CD4-positive, alpha-beta T cell (primary cell): Measurements from ENCODE around the gene OAS2. TPM values are rescaled to one million over a fixed set of nuclear protein-coding genes. Genes with fewer than 3 reads are reported as not detected.
A peak's percentile ranks its signal among the peaks of the same experiment; 100 is the strongest.

Experiments used
- ATAC-seq: fragments of 200-7000 bp; cut with Tn5 transposase; one replicate; pipeline ENCODE4 v1.10.0; 2022; ENCODE audit warnings: mild to moderate bottlenecking; ENCODE audit not compliant: poor library complexity
- CTCF ChIA-PET: fragments of 350-600 bp; sonication (Branson Sonifier 250); formaldehyde crosslinking; loops from one replicate; lab custom pipeline; 2021; ENCODE audit warnings: antibody characterized with exemption, inconsistent platforms; lab: Charles Lee
- POLR2A ChIA-PET: fragments of 350-600 bp; sonication (Branson Sonifier 250); formaldehyde crosslinking; loops from one replicate; lab custom pipeline; 2021; ENCODE audit warnings: antibody characterized with exemption, inconsistent platforms; lab: Charles Lee
- DNase-seq, 14 experiments: peaks; one replicate each; pipeline ENCODE4 v3.0.0-alpha.2; 2013 to 2020; ENCODE audit warnings: mixed read lengths in 2 of 14
- H3K27ac ChIP-seq, 2 donors: one replicate each; pipeline versions ENCODE4 v1.5.1 to v1.7.0; 2013; ENCODE audit warnings: low read length in 2 of 2, low read depth in 1 of 2, mild to moderate bottlenecking in 1 of 2
- H3K27me3 ChIP-seq, 2 experiments: 1 replicate in 1 of 2; 2 replicates in 1 of 2; pipeline versions ENCODE4 v1.6.1 to v1.7.0; 2013; ENCODE audit warnings: low read length in 2 of 2, control low read depth in 1 of 2, mild to moderate bottlenecking in 1 of 2, moderate library complexity in 1 of 2; ENCODE audit not compliant: insufficient read depth in 2 of 2, control insufficient read depth in 1 of 2
- H3K36me3 ChIP-seq: one replicate; pipeline ENCODE4 v1.6.1; 2013; ENCODE audit warnings: low read length, control low read depth; ENCODE audit not compliant: insufficient read depth
- H3K4me1 ChIP-seq: one replicate; pipeline ENCODE4 v1.6.1; 2013; ENCODE audit warnings: low read length, control low read depth; ENCODE audit not compliant: insufficient read depth
- H3K4me3 ChIP-seq: one replicate; pipeline ENCODE4 v1.5.1; 2013; ENCODE audit warnings: mild to moderate bottlenecking, low read length, moderate library complexity
- H3K9me3 ChIP-seq, 2 experiments: 1 replicate in 1 of 2; 2 replicates in 1 of 2; pipeline versions ENCODE4 v1.6.1 to v1.7.0; 2013; ENCODE audit warnings: low read length in 2 of 2, mild to moderate bottlenecking in 2 of 2, control low read depth in 1 of 2, moderate library complexity in 1 of 2; ENCODE audit not compliant: control insufficient read depth in 1 of 2, insufficient read depth in 1 of 2
- H3K27ac Mint-ChIP-seq: one replicate; pipeline ENCODE4 v1.8.0; 2020; ENCODE audit warnings: mixed read lengths
- H3K27me3 Mint-ChIP-seq: one replicate; pipeline ENCODE4 v1.8.0; 2021; ENCODE audit warnings: mixed read lengths
- H3K36me3 Mint-ChIP-seq: one replicate; pipeline ENCODE4 v1.8.0; 2021; ENCODE audit warnings: low read depth, mixed read lengths
- H3K4me1 Mint-ChIP-seq: one replicate; pipeline ENCODE4 v1.8.0; 2021; ENCODE audit warnings: low read depth, mixed read lengths
- H3K4me3 Mint-ChIP-seq: one replicate; pipeline ENCODE4 v1.8.0; 2020; ENCODE audit warnings: mild to moderate bottlenecking, mixed read lengths
- H3K9me3 Mint-ChIP-seq: one replicate; pipeline ENCODE4 v1.8.0; 2020; ENCODE audit warnings: mixed read lengths
- CTCF ChIP-seq: fragments of 200-600 bp; IDR thresholded peaks from one replicate; pipeline ENCODE4 v1.8.0; 2022; ENCODE audit warnings: antibody characterized with exemption, mild to moderate bottlenecking
- intact Hi-C, 2 experiments: fragments of 100-400 bp; cut with DNase I in 1 of 2; cut with micrococcal nuclease in 1 of 2; formaldehyde crosslinking; loops; one replicate each; pipeline versions ENCODE4 v1.15.1 to v1.9.0; 2023 to 2025; cut with DNase I, micrococcal nuclease
- polyA plus RNA-seq, 2 donors: library from polyadenylated mRNA; unstranded; fragments of 120-200 nt; gene quantifications; one replicate each; pipeline ENCODE4 v1.2.1, GENCODE V29; 2013
- total RNA-seq, 174 experiments: library from RNA in 2 of 174; stranded (reverse) in 2 of 174; gene quantifications; one replicate each; pipeline ENCODE4 v1.2.3 and lab custom pipeline; 2021 to 2026

OAS2 gene
- total RNA-seq (10 to 100 TPM; 15.0 to 16.2 TPM), total RNA-seq (lab: John Stamatoyannopoulos, UW) (32.3 to 812 (median 103) reads per million in 172 experiments)
- 85.2 TPM for polyA plus RNA-seq (2013, experiment 1 of 2)
- polyA plus RNA-seq (2013, experiment 2 of 2): 72.9 TPM

DNA sequence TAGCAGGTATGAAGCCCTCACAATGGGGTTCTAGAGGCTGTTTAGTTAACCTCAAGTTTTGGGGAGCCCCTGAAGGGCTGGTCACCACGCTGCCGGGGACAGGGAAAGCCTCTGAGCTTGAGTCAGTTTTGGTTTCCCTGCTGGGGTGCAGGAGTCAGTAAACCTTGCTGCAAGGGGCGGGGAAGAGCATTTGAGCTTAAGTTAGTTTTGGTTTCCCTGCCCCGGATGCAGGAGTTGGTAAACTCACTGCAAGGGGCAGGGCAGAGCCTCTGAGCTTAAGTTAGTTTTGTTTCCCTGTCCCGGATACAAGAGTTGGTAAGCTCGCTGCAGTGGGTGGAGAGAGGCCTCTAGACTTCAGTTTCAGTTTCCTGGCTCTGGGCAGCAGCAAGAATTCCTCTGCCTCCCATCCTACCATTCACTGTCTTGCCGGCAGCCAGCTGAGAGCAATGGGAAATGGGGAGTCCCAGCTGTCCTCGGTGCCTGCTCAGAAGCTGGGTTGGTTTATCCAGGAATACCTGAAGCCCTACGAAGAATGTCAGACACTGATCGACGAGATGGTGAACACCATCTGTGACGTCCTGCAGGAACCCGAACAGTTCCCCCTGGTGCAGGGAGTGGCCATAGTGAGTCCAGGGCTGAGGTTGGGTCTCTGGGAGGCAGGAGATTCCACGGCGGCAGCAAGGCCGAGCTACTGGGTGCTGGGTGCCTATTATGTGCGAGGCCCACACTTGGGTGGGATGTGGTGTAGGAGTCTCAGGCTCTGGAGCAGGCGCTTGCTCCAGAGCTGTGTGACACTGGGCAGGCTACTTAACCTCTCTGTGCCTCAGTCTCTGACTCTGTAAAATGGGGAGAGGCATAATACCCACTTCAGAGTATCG lies at the start of gene OAS2:
OAS2 (plus strand) TSS at position 357 of the 878 bp plus-strand sequence; CDS start at position 447, 90 bp downstream.
- H3K27me3 ChIP-seq: no peaks in the 10 kb centered on the region
- DNase-seq: peak; percentile 56 to 94 (median 74)
- Mint-ChIP-seq H3K4me1 (peaks cover 61% of the 10 kb centered on the region), H3K27me3 (no peaks in the 10 kb centered on the region), H3K27ac (peak within 1 kb of the TSS; percentile 99), H3K9me3 (peaks cover 3% of the 10 kb centered on the region), H3K36me3 (peaks cover 45% of the 10 kb centered on the region), H3K4me3 (peak within 1 kb of the TSS; percentile 100)
- no peaks in the 10 kb centered on the region for H3K36me3 ChIP-seq
- no peaks in the 10 kb centered on the region for H3K9me3 ChIP-seq
- ATAC-seq: peak; percentile 91
- peaks cover 26% of the 10 kb centered on the region for H3K4me1 ChIP-seq
- CTCF ChIA-PET: interaction anchor here (0.9 to 2.6 kb wide), 5 partner anchors 13 to 196 kb away, joined by 3 to 25 read pairs (median 4); partner anchors contain the start of gene OAS1
- intact Hi-C loops: loop anchor here (2.0 to 5.0 kb wide), 3 partner anchors 40 to 76 kb away; partner anchors contain the start of gene OAS3 (in 2 of the 2)
- peak within 1 kb of the TSS; percentile 86 to 90 for H3K27ac ChIP-seq
- H3K4me3 ChIP-seq: peak within 1 kb of the TSS; percentile 87
- POLR2A ChIA-PET: interaction anchor here (0.6 to 5.7 kb wide), 27 partner anchors 10 to 1543 kb away, joined by 3 to 74 read pairs (median 6); partner anchors contain the start of genes DDX54, MAPKAPK5, OAS1 and OAS3
- TF ChIP-seq CTCF: no peak

DNA sequence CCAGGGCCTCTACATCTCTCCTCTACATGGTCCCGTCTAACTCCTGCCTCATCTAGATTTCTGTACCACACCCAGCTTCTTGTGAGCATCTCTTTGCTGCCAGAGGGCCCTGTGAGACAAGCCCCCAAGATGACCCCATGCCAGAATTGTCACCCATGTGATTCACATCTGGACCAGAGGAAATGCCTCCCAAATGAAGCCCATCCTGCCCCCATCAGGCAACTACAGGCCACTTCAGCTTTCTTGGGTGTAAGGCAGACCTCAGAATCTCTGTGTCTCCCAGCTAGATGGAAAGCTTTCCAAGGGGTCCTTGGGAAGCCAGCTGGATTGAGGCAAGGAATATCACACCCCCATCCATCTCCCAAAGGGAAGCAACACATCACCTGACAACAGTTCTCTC lies 49.3 kb upstream of the OAS2 start:
- peaks cover 28% of the 10 kb centered on the region for H3K36me3 Mint-ChIP-seq
- no peak overlapping the region for H3K4me3 Mint-ChIP-seq
- no peaks in the 10 kb centered on the region for H3K4me1 ChIP-seq
- H3K4me3 ChIP-seq: no peak overlapping the region
- no peaks in the 10 kb centered on the region for H3K4me1 Mint-ChIP-seq
- DNase-seq: no peak
- no peak for ATAC-seq
- ChIA-PET CTCF (no interaction called here), POLR2A (no interaction called here)
- no peak overlapping the region for H3K27ac ChIP-seq
- no peaks in the 10 kb centered on the region for H3K36me3 ChIP-seq
- intact Hi-C loops: no loop called here
- no peak overlapping the region for H3K27ac Mint-ChIP-seq
- no peaks in the 10 kb centered on the region for H3K9me3 ChIP-seq
- H3K9me3 Mint-ChIP-seq: peaks cover 4% of the 10 kb centered on the region
- TF ChIP-seq CTCF: no peak
- H3K27me3 Mint-ChIP-seq: no peaks in the 10 kb centered on the region
- no peaks in the 10 kb centered on the region for H3K27me3 ChIP-seq

DNA sequence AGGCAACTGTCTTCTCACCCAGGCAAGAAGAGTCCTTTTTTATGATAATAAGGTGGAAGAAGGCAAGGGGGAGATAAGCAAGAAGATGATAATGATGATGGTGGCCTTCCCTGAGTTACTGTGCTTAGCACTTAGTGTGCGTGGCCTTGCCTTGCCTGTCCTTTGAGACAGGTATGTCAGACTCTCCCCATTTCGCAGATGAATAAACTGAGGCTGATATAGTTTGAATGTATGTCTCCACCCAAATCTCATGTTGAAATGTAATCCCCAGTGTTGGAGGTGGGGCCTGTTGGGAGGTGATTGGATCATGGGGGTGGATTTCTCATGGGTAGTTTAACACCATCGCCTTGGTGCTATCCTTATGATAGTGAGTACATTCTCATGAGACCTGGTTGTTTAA lies 48.6 kb upstream of the OAS2 start:
- ATAC-seq: no peak
- no peak for DNase-seq
- no peaks in the 10 kb centered on the region for H3K36me3 ChIP-seq
- H3K4me1 Mint-ChIP-seq: no peaks in the 10 kb centered on the region
- H3K36me3 Mint-ChIP-seq: peaks cover 21% of the 10 kb centered on the region
- ChIA-PET POLR2A (no interaction called here), CTCF (no interaction called here)
- TF ChIP-seq CTCF: no peak
- H3K4me1 ChIP-seq: no peaks in the 10 kb centered on the region
- no peaks in the 10 kb centered on the region for H3K27me3 ChIP-seq
- no peak overlapping the region for H3K27ac Mint-ChIP-seq
- H3K27ac ChIP-seq: no peak overlapping the region
- peaks cover 6% of the 10 kb centered on the region for H3K9me3 Mint-ChIP-seq
- intact Hi-C loops: no loop called here
- H3K4me3 Mint-ChIP-seq: no peak overlapping the region
- no peaks in the 10 kb centered on the region for H3K27me3 Mint-ChIP-seq
- H3K9me3 ChIP-seq: no peaks in the 10 kb centered on the region
- H3K4me3 ChIP-seq: no peak overlapping the region
